OCI-LY3 (cell line): ENCODE results near the gene CBX4.

Experiments
- H2AFZ ChIP-seq: fragments of 200-600, 300-600 bp; shearing (Covaris generic); 2 replicates; pipeline ENCODE4 v1.6.0; 2014; ENCODE audit warnings: antibody characterized with exemption, low read depth, low read length
- H3K27ac ChIP-seq: fragments of 200-600, 300-600 bp; sonication (generic); 2 replicates; pipeline ENCODE4 v1.5.1; 2014; ENCODE audit warnings: mild to moderate bottlenecking, low read length, moderate library complexity, mixed read lengths
- H3K27me3 ChIP-seq: fragments of 200-600, 300-600 bp; sonication (generic); 2 replicates; pipeline ENCODE4 v1.6.1; 2014; ENCODE audit warnings: low read depth, low read length, mixed read lengths
- H3K36me3 ChIP-seq: fragments of 200-600, 300-600 bp; sonication (generic); replicated peaks from 2 replicates; pipeline ENCODE3; 2014; ENCODE audit warnings: low read depth, low read length, mixed read lengths
- H3K4me1 ChIP-seq: fragments of 300-600, 200-600 bp; sonication (generic); 2 replicates; pipeline ENCODE4 v1.6.1; 2014; ENCODE audit warnings: low read length, mixed read lengths
- H3K4me2 ChIP-seq: fragments of 200-600, 300-600 bp; sonication (generic); 2 replicates; pipeline ENCODE4 v1.6.1; 2014; ENCODE audit warnings: low read length, mixed read lengths
- H3K4me3 ChIP-seq: fragments of 300-600, 200-600 bp; sonication (generic); 2 replicates; pipeline ENCODE4 v1.5.1; 2014; ENCODE audit warnings: antibody characterized with exemption, mild to moderate bottlenecking, low read length, moderate library complexity
- H3K79me2 ChIP-seq: fragments of 300-600, 200-600 bp; shearing (Covaris generic); 2 replicates; pipeline ENCODE4 v1.6.1; 2014; ENCODE audit warnings: mild to moderate bottlenecking, low read length, mixed read lengths
- H3K9ac ChIP-seq: fragments of 300-600, 200-600 bp; shearing (Covaris generic); 2 replicates; pipeline ENCODE4 v1.6.0; 2014; ENCODE audit warnings: mild to moderate bottlenecking, low read length, moderate library complexity
- H3K9me3 ChIP-seq: fragments of 200-600, 300-600 bp; shearing (Covaris generic); 2 replicates; pipeline ENCODE4 v1.6.1; 2014; ENCODE audit warnings: low read length, mixed read lengths; ENCODE audit not compliant: insufficient read depth
- H4K20me1 ChIP-seq: fragments of 200-600, 300-600 bp; sonication (generic); 2 replicates; pipeline ENCODE4 v1.6.1; 2016; ENCODE audit warnings: low read length, mixed read lengths; ENCODE audit not compliant: insufficient read depth
- EZH2phosphoT487 ChIP-seq: fragments of 200-600 bp; shearing (Covaris generic); IDR thresholded peaks from 2 replicates; pipeline ENCODE4 v1.6.1; 2018; ENCODE audit warnings: antibody characterized with exemption, mixed run types, low read depth
- TF ChIP-seq, protein P1 (sequence below): fragments of 200-600, 300-600 bp; sonication (generic); IDR thresholded peaks from 2 replicates; pipeline ENCODE4 v1.5.1; 2014; ENCODE audit warnings: antibody characterized with exemption, low read length, low read depth

CBX4 gene

DNA sequence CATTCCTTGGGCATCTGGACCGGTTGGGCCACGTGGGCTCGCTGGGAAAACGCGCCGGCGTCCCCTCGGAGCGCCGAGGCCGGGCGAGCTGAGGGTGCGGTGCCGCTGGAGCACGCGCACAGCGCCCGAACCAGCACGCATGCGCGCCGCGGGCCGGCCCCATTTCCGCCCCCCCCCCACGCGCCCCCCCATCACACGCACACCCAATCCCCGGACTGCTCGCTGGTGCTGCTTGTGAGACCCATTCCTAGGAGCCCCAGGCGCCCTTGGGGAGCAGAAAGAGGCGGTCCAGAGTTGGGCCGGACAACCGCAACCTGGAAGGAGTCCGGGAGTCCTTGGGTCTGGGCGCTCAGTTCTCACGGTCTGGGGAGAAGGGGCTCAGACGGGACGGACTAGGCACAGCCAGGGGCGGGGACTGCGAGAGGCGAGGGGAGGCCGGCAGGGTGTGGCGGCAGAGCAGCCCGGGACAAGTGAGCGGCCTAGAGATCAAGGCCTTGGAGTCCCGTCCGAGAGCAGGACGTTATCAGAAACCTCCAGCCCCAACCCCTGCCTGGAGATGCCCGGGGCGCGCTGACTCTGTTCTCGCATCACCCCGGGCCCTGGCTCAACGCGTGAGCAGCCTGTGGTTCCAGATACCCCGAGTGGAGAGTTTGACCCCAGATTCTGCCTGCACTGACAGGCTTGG lies 36.4 kb downstream of the CBX4 start:
- Histone ChIP-seq H3K9me3 (peaks cover 4% of the 10 kb centered on the region; the same call in 1 of the 2 replicates), H3K36me3 (peaks cover 8% of the 10 kb centered on the region), H3K27me3 (peaks cover 8% of the 10 kb centered on the region; the same call in 1 of the 2 replicates), H3K4me2 (no peak overlapping the region), H3K9ac (no peak overlapping the region), H3K4me1 (peaks cover 58% of the 10 kb centered on the region), H4K20me1 (no peaks in the 10 kb centered on the region), H3K79me2 (peaks cover 6% of the 10 kb centered on the region; the same call in 1 of the 2 replicates), H3K27ac (no peak overlapping the region), H2AFZ (no peak overlapping the region), H3K4me3 (no peak overlapping the region)
- TF ChIP-seq, protein P1, sequence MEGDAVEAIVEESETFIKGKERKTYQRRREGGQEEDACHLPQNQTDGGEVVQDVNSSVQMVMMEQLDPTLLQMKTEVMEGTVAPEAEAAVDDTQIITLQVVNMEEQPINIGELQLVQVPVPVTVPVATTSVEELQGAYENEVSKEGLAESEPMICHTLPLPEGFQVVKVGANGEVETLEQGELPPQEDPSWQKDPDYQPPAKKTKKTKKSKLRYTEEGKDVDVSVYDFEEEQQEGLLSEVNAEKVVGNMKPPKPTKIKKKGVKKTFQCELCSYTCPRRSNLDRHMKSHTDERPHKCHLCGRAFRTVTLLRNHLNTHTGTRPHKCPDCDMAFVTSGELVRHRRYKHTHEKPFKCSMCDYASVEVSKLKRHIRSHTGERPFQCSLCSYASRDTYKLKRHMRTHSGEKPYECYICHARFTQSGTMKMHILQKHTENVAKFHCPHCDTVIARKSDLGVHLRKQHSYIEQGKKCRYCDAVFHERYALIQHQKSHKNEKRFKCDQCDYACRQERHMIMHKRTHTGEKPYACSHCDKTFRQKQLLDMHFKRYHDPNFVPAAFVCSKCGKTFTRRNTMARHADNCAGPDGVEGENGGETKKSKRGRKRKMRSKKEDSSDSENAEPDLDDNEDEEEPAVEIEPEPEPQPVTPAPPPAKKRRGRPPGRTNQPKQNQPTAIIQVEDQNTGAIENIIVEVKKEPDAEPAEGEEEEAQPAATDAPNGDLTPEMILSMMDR = no peak
- no peak for TF ChIP-seq EZH2phosphoT487

DNA sequence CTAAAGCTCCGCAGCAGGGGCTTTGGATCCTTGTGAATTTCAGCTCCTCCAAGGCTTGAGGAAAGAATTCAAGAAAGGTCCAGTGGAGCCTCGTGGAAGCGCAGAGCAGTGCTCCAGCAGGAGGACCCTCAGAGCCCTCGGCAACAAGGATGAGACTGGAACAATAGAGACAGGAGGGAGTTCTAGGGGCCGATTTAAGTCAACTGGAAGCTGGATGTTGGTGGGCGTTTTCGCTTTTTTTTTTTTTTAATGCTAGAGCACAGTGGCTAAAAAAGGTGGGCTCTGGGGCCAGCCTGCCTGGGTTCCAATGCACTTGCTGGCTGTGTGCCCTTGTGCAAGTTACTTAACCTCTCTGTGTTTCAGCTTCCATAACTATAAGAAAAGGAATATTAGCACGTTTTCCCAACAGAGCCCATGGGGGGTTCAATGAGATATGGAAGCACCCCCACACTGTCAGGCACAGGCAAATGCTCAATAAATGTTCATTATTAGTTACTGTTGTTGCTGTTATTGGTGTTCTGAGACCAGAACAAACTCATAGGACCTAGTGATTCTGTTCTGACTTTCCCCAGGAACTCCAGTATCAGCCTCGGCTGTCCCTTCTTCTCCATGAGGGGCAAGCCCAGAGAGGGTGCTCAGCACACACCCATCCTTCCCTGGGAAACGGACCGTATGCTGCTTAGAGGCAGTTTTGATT lies 37.1 kb downstream of the CBX4 start:
- Histone ChIP-seq H3K36me3 (peaks cover 8% of the 10 kb centered on the region), H3K4me1 (peaks cover 54% of the 10 kb centered on the region), H3K4me3 (no peak overlapping the region), H3K27me3 (peaks cover 8% of the 10 kb centered on the region; the same call in 1 of the 2 replicates), H2AFZ (no peak overlapping the region), H3K9me3 (peaks cover 4% of the 10 kb centered on the region; the same call in 1 of the 2 replicates), H3K4me2 (no peak overlapping the region), H3K9ac (no peak overlapping the region), H3K27ac (no peak overlapping the region), H4K20me1 (no peaks in the 10 kb centered on the region), H3K79me2 (peaks cover 6% of the 10 kb centered on the region; the same call in 1 of the 2 replicates)
- TF ChIP-seq, protein P1 = no peak
- no peak for TF ChIP-seq EZH2phosphoT487

DNA sequence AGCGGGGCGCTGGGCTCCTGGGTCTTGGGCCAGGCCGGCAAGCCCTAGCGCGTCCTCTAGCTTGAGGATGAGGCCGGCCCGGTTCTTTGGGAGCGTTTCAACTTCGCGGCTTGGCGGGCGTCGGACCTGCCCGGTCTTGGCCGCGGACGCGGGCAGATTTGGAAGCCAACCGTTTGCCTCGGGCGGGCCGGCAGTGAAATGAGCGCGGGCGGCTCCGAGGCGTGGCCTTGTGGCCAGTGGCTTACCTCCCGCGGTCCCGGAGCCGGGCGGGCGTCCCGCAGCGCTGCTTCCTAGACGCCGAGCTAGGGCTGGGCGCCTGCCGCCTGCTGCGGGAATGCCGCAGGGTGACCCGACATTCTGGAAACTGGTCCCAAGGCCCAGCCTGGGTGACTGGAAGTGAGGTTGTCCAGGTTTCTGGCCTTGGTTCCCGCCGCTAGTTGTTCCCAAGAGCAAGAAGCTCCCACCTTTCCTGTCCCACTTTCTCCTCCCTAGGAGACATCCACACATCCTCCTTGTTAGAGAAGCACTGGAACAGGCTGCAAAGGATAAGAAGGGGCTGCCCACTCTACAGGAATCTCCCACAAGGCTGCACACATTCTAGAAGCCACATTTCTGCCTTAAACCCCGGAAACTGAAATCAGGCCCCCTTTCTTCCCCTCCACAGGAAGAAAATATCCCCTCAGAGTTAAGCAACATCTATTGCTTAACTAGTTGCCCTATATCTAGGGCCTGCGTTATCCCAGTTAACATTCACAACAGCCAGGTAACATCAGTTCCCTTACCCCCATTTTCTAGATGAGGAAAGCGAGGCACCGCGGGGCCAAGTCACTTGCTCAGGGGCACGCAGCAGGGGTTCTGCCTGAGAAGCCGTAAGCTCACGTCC lies 37.8 kb downstream of the CBX4 start:
- Histone ChIP-seq H3K9ac (peak overlapping the region; percentile 46; the same call in 1 of the 2 replicates), H2AFZ (no peak overlapping the region), H3K4me2 (peak overlapping the region; percentile 55), H3K27me3 (peaks cover 8% of the 10 kb centered on the region; the same call in 1 of the 2 replicates), H3K27ac (no peak overlapping the region), H3K4me3 (peak overlapping the region; percentile 63; the same call in 1 of the 2 replicates), H3K36me3 (peaks cover 8% of the 10 kb centered on the region), H3K9me3 (peaks cover 4% of the 10 kb centered on the region; the same call in 1 of the 2 replicates), H3K79me2 (peaks cover 6% of the 10 kb centered on the region), H4K20me1 (no peaks in the 10 kb centered on the region), H3K4me1 (peaks cover 46% of the 10 kb centered on the region)
- TF ChIP-seq, protein P1 = no peak
- no peak for TF ChIP-seq EZH2phosphoT487
